Uterus (tissue), 2 donors: ENCODE data around the gene TJP2.

ENCODE experiments used
- POLR2A ChIP-seq, 2 donors: fragments of 450-650 bp; IDR thresholded peaks; one replicate each; pipeline ENCODE4 v1.6.1; 2016; ENCODE audit warnings: antibody characterized with exemption in 2 of 2, mild to moderate bottlenecking in 1 of 2, moderate library complexity in 1 of 2
- TF ChIP-seq, protein P1 (sequence below), 4 experiments: fragments of 200-600 bp in 2 of 4; fragments of 450-650 bp in 2 of 4; sonication (generic) in 2 of 4; IDR thresholded peaks; one replicate each; pipeline ENCODE4 v1.5.1; 2016 to 2019; ENCODE audit warnings: antibody characterized with exemption in 4 of 4, mild to moderate bottlenecking in 2 of 4, moderate library complexity in 1 of 4

DNA sequence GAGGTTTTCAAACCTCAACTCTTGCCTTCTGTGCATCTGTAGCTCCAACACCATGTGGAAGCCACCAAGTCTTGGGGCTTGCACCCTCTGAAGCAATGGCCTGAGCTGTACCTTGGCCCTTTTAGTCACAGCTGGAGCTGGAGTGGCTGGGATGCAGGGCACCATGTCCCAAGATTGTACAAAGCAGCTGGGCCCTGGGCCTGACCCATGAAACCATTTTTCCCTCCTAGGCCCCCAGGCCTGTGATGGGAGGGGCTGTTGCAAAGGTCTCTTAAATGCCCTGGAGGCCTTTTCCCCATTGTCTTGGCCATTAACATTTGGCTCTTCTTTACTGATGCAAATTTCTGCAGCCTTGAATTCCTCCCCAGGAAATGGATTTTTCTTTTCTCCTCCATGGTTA is 139.1 kb downstream of the TJP2 start:
- TF ChIP-seq, protein P1, sequence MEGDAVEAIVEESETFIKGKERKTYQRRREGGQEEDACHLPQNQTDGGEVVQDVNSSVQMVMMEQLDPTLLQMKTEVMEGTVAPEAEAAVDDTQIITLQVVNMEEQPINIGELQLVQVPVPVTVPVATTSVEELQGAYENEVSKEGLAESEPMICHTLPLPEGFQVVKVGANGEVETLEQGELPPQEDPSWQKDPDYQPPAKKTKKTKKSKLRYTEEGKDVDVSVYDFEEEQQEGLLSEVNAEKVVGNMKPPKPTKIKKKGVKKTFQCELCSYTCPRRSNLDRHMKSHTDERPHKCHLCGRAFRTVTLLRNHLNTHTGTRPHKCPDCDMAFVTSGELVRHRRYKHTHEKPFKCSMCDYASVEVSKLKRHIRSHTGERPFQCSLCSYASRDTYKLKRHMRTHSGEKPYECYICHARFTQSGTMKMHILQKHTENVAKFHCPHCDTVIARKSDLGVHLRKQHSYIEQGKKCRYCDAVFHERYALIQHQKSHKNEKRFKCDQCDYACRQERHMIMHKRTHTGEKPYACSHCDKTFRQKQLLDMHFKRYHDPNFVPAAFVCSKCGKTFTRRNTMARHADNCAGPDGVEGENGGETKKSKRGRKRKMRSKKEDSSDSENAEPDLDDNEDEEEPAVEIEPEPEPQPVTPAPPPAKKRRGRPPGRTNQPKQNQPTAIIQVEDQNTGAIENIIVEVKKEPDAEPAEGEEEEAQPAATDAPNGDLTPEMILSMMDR (IDR thresholded peaks at IDR 0.05): no peak
- no peak for TF ChIP-seq POLR2A (IDR thresholded peaks at IDR 0.05)
